WTC11 (cell line): ENCODE results near the gene DNAJC2. TPM values are rescaled to one million over a fixed set of nuclear protein-coding genes. Genes with fewer than 3 reads are reported as not detected.

Experiments used
- ATAC-seq: fragments of 200-7000 bp; cut with Tn5 transposase; 2 replicates; pipeline ENCODE4 v1.10.0; 2021; ENCODE audit warnings: mild to moderate bottlenecking, moderate library complexity
- CTCF ChIA-PET: fragments of 300-600 bp; sonication (Branson Sonifier 250); formaldehyde crosslinking; loops from one replicate; lab custom pipeline; 2021; ENCODE audit warnings: antibody characterized with exemption; lab: Charles Lee
- POLR2A ChIA-PET: fragments of 350-600 bp; sonication (Branson Sonifier 250); formaldehyde crosslinking; loops from one replicate; lab custom pipeline; 2021; ENCODE audit warnings: antibody characterized with exemption; lab: Charles Lee
- DNase-seq: peaks from one replicate; pipeline ENCODE4 v3.0.0; 2021; ENCODE audit warnings: low spot score
- H3K27ac Mint-ChIP-seq: 2 replicates; pipeline ENCODE4 v1.8.0; 2021; ENCODE audit warnings: mixed read lengths
- H3K27me3 Mint-ChIP-seq: 2 replicates; pipeline ENCODE4 v1.8.0; 2021; ENCODE audit warnings: low read depth, mild to moderate bottlenecking, moderate library complexity, mixed read lengths
- H3K36me3 Mint-ChIP-seq: 2 replicates; pipeline ENCODE4 v1.8.0; 2021; ENCODE audit warnings: mixed read lengths
- H3K4me1 Mint-ChIP-seq: 2 replicates; pipeline ENCODE4 v1.8.0; 2022; ENCODE audit warnings: mixed read lengths
- H3K4me3 Mint-ChIP-seq: 2 replicates; pipeline ENCODE4 v1.8.0; 2021; ENCODE audit warnings: mild to moderate bottlenecking, moderate library complexity, mixed read lengths
- H3K9me3 Mint-ChIP-seq: 2 replicates; pipeline ENCODE4 v1.8.0; 2021; ENCODE audit warnings: mixed read lengths
- ATF1 ChIP-seq: sonication (generic); formaldehyde crosslinking; IDR thresholded peaks from 2 replicates; pipeline ENCODE4 v1.8.1; 2023; ENCODE audit warnings: mild to moderate bottlenecking, moderate library complexity, missing genetic modification reagents
- ATF2 ChIP-seq: sonication (generic); formaldehyde crosslinking; IDR thresholded peaks from 2 replicates; pipeline ENCODE4 v1.8.1; 2022; ENCODE audit warnings: low read depth, missing genetic modification reagents, borderline replicate concordance
- E2F5 ChIP-seq: sonication (generic); formaldehyde crosslinking; IDR thresholded peaks from 2 replicates; pipeline ENCODE4 v1.8.1; 2022; ENCODE audit warnings: mild to moderate bottlenecking, moderate library complexity, missing genetic modification reagents
- ERG ChIP-seq: fragments of 250-450 bp; sonication (Bioruptor Pico); IDR thresholded peaks from 2 replicates; pipeline ENCODE4 v1.8.0; 2021; ENCODE audit warnings: mild to moderate bottlenecking
- FOXP1 ChIP-seq: sonication (generic); formaldehyde crosslinking; IDR thresholded peaks from 2 replicates; pipeline ENCODE4 v1.8.0; 2022; ENCODE audit warnings: missing genetic modification reagents, mild to moderate bottlenecking, moderate library complexity, borderline replicate concordance
- NFATC4 ChIP-seq: fragments of 250-450 bp; sonication (Bioruptor Pico); IDR thresholded peaks from 2 replicates; pipeline ENCODE4 v1.9.0; 2021; ENCODE audit warnings: mild to moderate bottlenecking
- NR1H2 ChIP-seq: sonication (generic); formaldehyde crosslinking; IDR thresholded peaks from 2 replicates; pipeline ENCODE4 v1.9.0; 2021; ENCODE audit warnings: mild to moderate bottlenecking, moderate library complexity, missing genetic modification reagents
- NR2C2 ChIP-seq: sonication (generic); formaldehyde crosslinking; IDR thresholded peaks from 2 replicates; pipeline ENCODE4 v1.8.0; 2022; ENCODE audit warnings: mild to moderate bottlenecking, missing genetic modification reagents
- PRDM15 ChIP-seq: sonication (generic); formaldehyde crosslinking; IDR thresholded peaks from 2 replicates; pipeline ENCODE4 v1.8.0; 2022; ENCODE audit warnings: missing genetic modification reagents
- STAT6 ChIP-seq: sonication (generic); formaldehyde crosslinking; conservative IDR thresholded peaks from 2 replicates; pipeline ENCODE4 v1.8.1; 2023; ENCODE audit warnings: mild to moderate bottlenecking, low read depth, missing genetic modification reagents, moderate library complexity
- TP53 ChIP-seq: sonication (generic); formaldehyde crosslinking; IDR thresholded peaks from 2 replicates; pipeline ENCODE4 v1.8.1; 2023; ENCODE audit warnings: mild to moderate bottlenecking, missing genetic modification reagents
- ZNF423 ChIP-seq: fragments of 250-450 bp; sonication (Bioruptor Pico); IDR thresholded peaks from 2 replicates; pipeline ENCODE4 v2.1.2; 2022; ENCODE audit warnings: mild to moderate bottlenecking, moderate library complexity
- total RNA-seq: library from RNA; stranded (reverse); gene quantifications from 3 replicates; pipeline ENCODE4 v1.2.3, GENCODE V29; 2021
- TF ChIP-seq, protein P1 (sequence below): sonication (generic); formaldehyde crosslinking; IDR thresholded peaks from 2 replicates; pipeline ENCODE4 v1.8.1; 2023; ENCODE audit warnings: mild to moderate bottlenecking, missing genetic modification reagents
- TF ChIP-seq, protein P2 (sequence below): sonication (generic); formaldehyde crosslinking; IDR thresholded peaks from 2 replicates; pipeline ENCODE4 v1.8.1; 2022; ENCODE audit warnings: missing genetic modification reagents, borderline replicate concordance
- TF ChIP-seq, protein P3 (sequence below): sonication (generic); formaldehyde crosslinking; IDR thresholded peaks from 2 replicates; pipeline ENCODE4 v1.8.0; 2022; ENCODE audit warnings: mild to moderate bottlenecking, missing genetic modification reagents

DNAJC2 gene
- total RNA-seq, 1 experiment from 2014 or later, result 39.7 TPM

GRCh38 chr7:103373866-103374643 lies 29.5 kb upstream of the DNAJC2 start (continued):
- no peak for TF ChIP-seq ATF2
- TF ChIP-seq FOXP1 (CRISPR knock-in tag), result no peak
- TF ChIP-seq, protein P1, sequence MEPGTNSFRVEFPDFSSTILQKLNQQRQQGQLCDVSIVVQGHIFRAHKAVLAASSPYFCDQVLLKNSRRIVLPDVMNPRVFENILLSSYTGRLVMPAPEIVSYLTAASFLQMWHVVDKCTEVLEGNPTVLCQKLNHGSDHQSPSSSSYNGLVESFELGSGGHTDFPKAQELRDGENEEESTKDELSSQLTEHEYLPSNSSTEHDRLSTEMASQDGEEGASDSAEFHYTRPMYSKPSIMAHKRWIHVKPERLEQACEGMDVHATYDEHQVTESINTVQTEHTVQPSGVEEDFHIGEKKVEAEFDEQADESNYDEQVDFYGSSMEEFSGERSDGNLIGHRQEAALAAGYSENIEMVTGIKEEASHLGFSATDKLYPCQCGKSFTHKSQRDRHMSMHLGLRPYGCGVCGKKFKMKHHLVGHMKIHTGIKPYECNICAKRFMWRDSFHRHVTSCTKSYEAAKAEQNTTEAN (CRISPR knock-in tag), result no peak
- TF ChIP-seq NR2C2 (CRISPR knock-in tag), result no peak
- TF ChIP-seq PRDM15, result no peak
- no peak for TF ChIP-seq E2F5
- TF ChIP-seq, protein P2, sequence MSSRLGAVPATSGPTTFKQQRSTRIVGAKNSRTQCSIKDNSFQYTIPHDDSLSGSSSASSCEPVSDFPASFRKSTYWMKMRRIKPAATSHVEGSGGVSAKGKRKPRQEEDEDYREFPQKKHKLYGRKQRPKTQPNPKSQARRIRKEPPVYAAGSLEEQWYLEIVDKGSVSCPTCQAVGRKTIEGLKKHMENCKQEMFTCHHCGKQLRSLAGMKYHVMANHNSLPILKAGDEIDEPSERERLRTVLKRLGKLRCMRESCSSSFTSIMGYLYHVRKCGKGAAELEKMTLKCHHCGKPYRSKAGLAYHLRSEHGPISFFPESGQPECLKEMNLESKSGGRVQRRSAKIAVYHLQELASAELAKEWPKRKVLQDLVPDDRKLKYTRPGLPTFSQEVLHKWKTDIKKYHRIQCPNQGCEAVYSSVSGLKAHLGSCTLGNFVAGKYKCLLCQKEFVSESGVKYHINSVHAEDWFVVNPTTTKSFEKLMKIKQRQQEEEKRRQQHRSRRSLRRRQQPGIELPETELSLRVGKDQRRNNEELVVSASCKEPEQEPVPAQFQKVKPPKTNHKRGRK (CRISPR knock-in tag), result no peak
- no peak for TF ChIP-seq NR1H2
- no peak for TF ChIP-seq ATF1 (CRISPR knock-in tag)

DNA sequence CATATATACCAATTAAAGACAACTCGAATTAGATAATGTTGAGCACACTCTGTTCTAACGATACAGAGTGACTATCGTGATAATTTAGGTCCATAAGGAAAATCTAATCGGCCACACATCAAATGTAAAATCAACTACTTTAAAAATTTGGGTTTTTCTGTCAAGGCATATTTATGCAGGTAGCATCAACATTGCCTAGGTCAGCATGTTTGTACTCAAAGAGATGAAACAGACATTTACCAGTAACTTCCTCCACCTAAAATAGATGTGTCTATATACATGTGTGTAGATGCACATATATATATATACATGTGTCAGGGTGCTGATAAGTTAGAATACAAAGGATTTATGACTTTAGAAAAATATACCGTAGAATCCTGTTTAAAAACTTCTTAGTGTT lies 24.9 kb upstream of the DNAJC2 start:
- no peak overlapping the region for H3K4me3 Mint-ChIP-seq
- DNase-seq (no peak), ATAC-seq (no peak)
- CTCF ChIA-PET, result no interaction called here
- POLR2A ChIA-PET, result no interaction called here
- H3K4me1 Mint-ChIP-seq, result no peaks in the 10 kb centered on the region
- no peaks in the 10 kb centered on the region for H3K9me3 Mint-ChIP-seq
- H3K36me3 Mint-ChIP-seq, result peaks cover 41% of the 10 kb centered on the region
- no peaks in the 10 kb centered on the region for H3K27me3 Mint-ChIP-seq
- H3K27ac Mint-ChIP-seq, result no peak overlapping the region
- TF ChIP-seq ATF2 (no peak), STAT6 (CRISPR knock-in tag) (no peak), ZNF423 (CRISPR knock-in tag) (no peak), ERG (CRISPR knock-in tag) (no peak), TP53 (CRISPR knock-in tag) (no peak), NFATC4 (no peak)
- TF ChIP-seq, protein P3, sequence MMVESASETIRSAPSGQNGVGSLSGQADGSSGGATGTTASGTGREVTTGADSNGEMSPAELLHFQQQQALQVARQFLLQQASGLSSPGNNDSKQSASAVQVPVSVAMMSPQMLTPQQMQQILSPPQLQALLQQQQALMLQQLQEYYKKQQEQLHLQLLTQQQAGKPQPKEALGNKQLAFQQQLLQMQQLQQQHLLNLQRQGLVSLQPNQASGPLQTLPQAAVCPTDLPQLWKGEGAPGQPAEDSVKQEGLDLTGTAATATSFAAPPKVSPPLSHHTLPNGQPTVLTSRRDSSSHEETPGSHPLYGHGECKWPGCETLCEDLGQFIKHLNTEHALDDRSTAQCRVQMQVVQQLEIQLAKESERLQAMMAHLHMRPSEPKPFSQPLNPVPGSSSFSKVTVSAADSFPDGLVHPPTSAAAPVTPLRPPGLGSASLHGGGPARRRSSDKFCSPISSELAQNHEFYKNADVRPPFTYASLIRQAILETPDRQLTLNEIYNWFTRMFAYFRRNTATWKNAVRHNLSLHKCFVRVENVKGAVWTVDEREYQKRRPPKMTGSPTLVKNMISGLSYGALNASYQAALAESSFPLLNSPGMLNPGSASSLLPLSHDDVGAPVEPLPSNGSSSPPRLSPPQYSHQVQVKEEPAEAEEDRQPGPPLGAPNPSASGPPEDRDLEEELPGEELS (CRISPR knock-in tag), result no peak
- TF ChIP-seq, protein P2 (CRISPR knock-in tag), result no peak
